HepG2 (cell line): Measurements from ENCODE around the gene GDF7. TPM values are rescaled to one million over a fixed set of nuclear protein-coding genes. Genes with fewer than 3 reads are reported as not detected.

ENCODE experiments used
- ATAC-seq: fragments of 200-7000 bp; cut with Tn5 transposase; 3 replicates; pipeline ENCODE4 v1.9.1; 2020; ENCODE audit warnings: mild to moderate bottlenecking, moderate library complexity
- BruUV-seq: library from RNA; stranded (reverse); fragments of 400-500 nt; replicated peaks from 2 replicates; lab custom pipeline; 2021; lab: Mats Ljungman, UMichigan
- CTCF ChIA-PET: fragments of 300-600 bp; formaldehyde crosslinking; extraction: SDS; loops from one replicate; lab custom pipeline; 2021; ENCODE audit warnings: low total read pairs, inconsistent platforms, low intra/inter-chr PET ratio; lab: Yijun Ruan, JAX
- POLR2A ChIA-PET: fragments of 350-600 bp; sonication (Branson Sonifier 250); formaldehyde crosslinking; loops from one replicate; lab custom pipeline; 2020; ENCODE audit warnings: antibody characterized with exemption, inconsistent platforms; lab: Yijun Ruan, JAX
- DNase-seq: peaks from one replicate; pipeline ENCODE4 v3.0.0-alpha.2; 2015; ENCODE audit warnings: low spot score
- FAIRE-seq: peaks from 3 replicates; lab custom pipeline; 2011; peaks lifted over from hg19 to GRCh38; lab: Jason Lieb, UNC
- H2AFZ ChIP-seq: one replicate; pipeline ENCODE4 v1.6.1; 2011; ENCODE audit warnings: low read length, inconsistent platforms
- H3K27ac ChIP-seq: fragments of 300-600 bp; 3 replicates; pipeline ENCODE4 v1.8.0; 2011; ENCODE audit warnings: mixed run types, mild to moderate bottlenecking, mixed read lengths, low read length, inconsistent platforms; ENCODE audit not compliant: insufficient read depth; ENCODE audit errors: extremely low read length
- H3K27me3 ChIP-seq, 2 experiments: fragments of 200-600 bp in 1 of 2; 2 replicates in 1 of 2; 3 replicates in 1 of 2; pipeline versions ENCODE4 v1.6.0 to v1.8.0; 2011; ENCODE audit warnings: low read length in 2 of 2, mild to moderate bottlenecking in 2 of 2, moderate library complexity in 2 of 2, inconsistent platforms in 1 of 2; ENCODE audit not compliant: insufficient read depth in 2 of 2, control insufficient read depth in 1 of 2
- H3K36me3 ChIP-seq, 2 experiments: fragments of 200-600 bp in 1 of 2; replicated peaks in 1 of 2; 2 replicates in 1 of 2; 3 replicates in 1 of 2; pipeline versions ENCODE4 v1.5.1 to v1.8.0; 2011; ENCODE audit warnings: low read length in 2 of 2, inconsistent platforms in 1 of 2; ENCODE audit not compliant: insufficient read depth in 2 of 2, control insufficient read depth in 1 of 2
- H3K4me1 ChIP-seq: 2 replicates; pipeline ENCODE4 v1.5.1; 2012; ENCODE audit warnings: low read length, inconsistent platforms; ENCODE audit not compliant: insufficient read depth
- H3K4me2 ChIP-seq: 2 replicates; pipeline ENCODE4 v1.6.0; 2011; ENCODE audit warnings: low read depth, low read length, inconsistent platforms
- H3K4me3 ChIP-seq, 3 experiments: fragments of 200-600 bp in 1 of 3; sonication (generic), shearing (Covaris generic) in 1 of 3; replicated peaks in 1 of 3; 2 replicates each; pipeline ENCODE4 v1.5.1; 2011 to 2016; ENCODE audit warnings: low read length in 3 of 3, inconsistent platforms in 2 of 3, low read depth in 2 of 3, mild to moderate bottlenecking in 2 of 3, control low read depth in 1 of 3, mixed read lengths in 1 of 3; ENCODE audit not compliant: insufficient read depth in 1 of 3
- H3K79me2 ChIP-seq: one replicate; pipeline ENCODE4 v1.6.1; 2011; ENCODE audit warnings: low read length, inconsistent platforms; ENCODE audit not compliant: insufficient read depth
- H3K9ac ChIP-seq: 2 replicates; pipeline ENCODE4 v1.6.0; 2011; ENCODE audit warnings: mild to moderate bottlenecking, low read depth, low read length, inconsistent platforms; ENCODE audit not compliant: insufficient read depth
- H3K9me3 ChIP-seq: 2 replicates; pipeline ENCODE4 v1.5.1; 2012; ENCODE audit warnings: mild to moderate bottlenecking, low read length
- H4K20me1 ChIP-seq: 2 replicates; pipeline ENCODE4 v1.6.0; 2011; ENCODE audit warnings: inconsistent platforms, mild to moderate bottlenecking, low read length, moderate library complexity; ENCODE audit not compliant: insufficient read depth
- HOXD1 ChIP-seq: sonication (generic); formaldehyde crosslinking; IDR thresholded peaks from 2 replicates; pipeline ENCODE4 v1.5.0; 2020; ENCODE audit warnings: missing genetic modification reagents
- NONO ChIP-seq, 2 experiments: fragments of 450-650 bp in 1 of 2; sonication (generic) in 1 of 2; formaldehyde crosslinking in 1 of 2; IDR thresholded peaks in 1 of 2; conservative IDR thresholded peaks in 1 of 2; 2 replicates each; pipeline versions ENCODE4 v1.6.1 to v1.8.0; 2017 to 2022; ENCODE audit warnings: mild to moderate bottlenecking in 1 of 2, missing genetic modification reagents in 1 of 2, moderate library complexity in 1 of 2
- POLR2G ChIP-seq: fragments of 200-400 bp; formaldehyde crosslinking; IDR thresholded peaks from 2 replicates; pipeline ENCODE4 v1.6.1; 2018; ENCODE audit warnings: mild to moderate bottlenecking, low read depth, low read length, moderate library complexity
- REXO4 ChIP-seq: sonication (generic); formaldehyde crosslinking; IDR thresholded peaks from 2 replicates; pipeline ENCODE4 v1.8.0; 2022; ENCODE audit warnings: missing genetic modification reagents, mild to moderate bottlenecking, borderline replicate concordance
- SMAD1 ChIP-seq: sonication (generic); formaldehyde crosslinking; IDR thresholded peaks from 2 replicates; pipeline ENCODE4 v1.4.0; 2020; ENCODE audit warnings: missing genetic modification reagents, low read depth, mild to moderate bottlenecking, borderline replicate concordance
- SMARCE1 ChIP-seq: fragments of 450-650 bp; IDR thresholded peaks from 2 replicates; pipeline ENCODE4 v1.6.1; 2017; ENCODE audit warnings: borderline replicate concordance
- ZC3H13 ChIP-seq: sonication (generic); formaldehyde crosslinking; IDR thresholded peaks from 2 replicates; pipeline ENCODE4 v1.8.1; 2023; ENCODE audit warnings: mild to moderate bottlenecking, missing genetic modification reagents, moderate library complexity
- ZNF263 ChIP-seq: sonication (generic); formaldehyde crosslinking; IDR thresholded peaks from 2 replicates; pipeline ENCODE4 v1.4.0; 2020; ENCODE audit warnings: missing genetic modification reagents
- ZNF343 ChIP-seq: sonication (generic); formaldehyde crosslinking; IDR thresholded peaks from 2 replicates; pipeline ENCODE4 v1.4.0; 2020; ENCODE audit warnings: mild to moderate bottlenecking, missing genetic modification reagents
- ZNF468 ChIP-seq: sonication (generic); formaldehyde crosslinking; IDR thresholded peaks from 2 replicates; pipeline ENCODE4 v1.8.0; 2022; ENCODE audit warnings: mild to moderate bottlenecking, moderate library complexity, missing genetic modification reagents
- ZNF546 ChIP-seq: sonication (generic); formaldehyde crosslinking; conservative IDR thresholded peaks from 2 replicates; pipeline ENCODE4 v1.8.1; 2023; ENCODE audit warnings: mild to moderate bottlenecking, missing genetic modification reagents
- ZNF563 ChIP-seq: sonication (generic); formaldehyde crosslinking; IDR thresholded peaks from 2 replicates; pipeline ENCODE4 v1.8.0; 2022; ENCODE audit warnings: mild to moderate bottlenecking, moderate library complexity, missing genetic modification reagents
- ZNF749 ChIP-seq: sonication (generic); formaldehyde crosslinking; IDR thresholded peaks from 2 replicates; pipeline ENCODE4 v1.8.0; 2022; ENCODE audit warnings: mild to moderate bottlenecking, missing genetic modification reagents, moderate library complexity, borderline replicate concordance
- WGBS: methylation state at CpG from one replicate; pipeline ENCODE4 v1.1.6; 2017; ENCODE audit warnings: low lambda C conversion rate; 5-methylcytosine and 5-hydroxymethylcytosine counted together
- in situ Hi-C: cut with HindIII; loops from 2 replicates; pipeline ENCODE4 v1.10.0; 2017; ENCODE audit warnings: low pct_unique_long_range_greater_than_20kb; ENCODE audit not compliant: extremely low pct_ligation_motif_present
- intact Hi-C: fragments of 100-400 bp; cut with micrococcal nuclease; formaldehyde crosslinking; loops from one replicate; pipeline ENCODE4 v1.10.0; 2022; ENCODE audit not compliant: unreplicated experiment
- polyA plus RNA-seq, 8 experiments: library from polyadenylated mRNA; depleted of rRNA in 3 of 8; stranded (reverse) in 7 of 8; unstranded in 1 of 8; fragments of >200 nt; fragmentation: Illumina TruSeq in 4 of 8; extraction: Trizol in 4 of 8; gene quantifications; 2 replicates each; pipeline versions ENCODE4 v1.2.1 to v1.2.3, GENCODE V29; 2011 to 2016; ENCODE audit warnings: low read depth in 4 of 8, missing spikeins in 1 of 8, mixed read lengths in 1 of 8; ENCODE audit not compliant: insufficient read depth in 1 of 8
- total RNA-seq, 5 experiments: library from RNA; depleted of rRNA; stranded (reverse); fragments of >200 nt; fragmentation: Illumina TruSeq; extraction: Trizol; gene quantifications; 2 replicates each; pipeline ENCODE4 v1.2.3, GENCODE V29; 2016; ENCODE audit warnings: low read depth in 1 of 5
- TF ChIP-seq, protein P1 (sequence below): sonication (generic); formaldehyde crosslinking; IDR thresholded peaks from 2 replicates; pipeline ENCODE4 v1.4.0; 2020; ENCODE audit warnings: missing genetic modification reagents

Gene GDF7
- total and polyA plus RNA-seq, 2 of the 13 experiments (the other 11 are each of a cell fraction or from before 2014, with no cell fraction given), result 1.6 to 15.0 TPM

DNA sequence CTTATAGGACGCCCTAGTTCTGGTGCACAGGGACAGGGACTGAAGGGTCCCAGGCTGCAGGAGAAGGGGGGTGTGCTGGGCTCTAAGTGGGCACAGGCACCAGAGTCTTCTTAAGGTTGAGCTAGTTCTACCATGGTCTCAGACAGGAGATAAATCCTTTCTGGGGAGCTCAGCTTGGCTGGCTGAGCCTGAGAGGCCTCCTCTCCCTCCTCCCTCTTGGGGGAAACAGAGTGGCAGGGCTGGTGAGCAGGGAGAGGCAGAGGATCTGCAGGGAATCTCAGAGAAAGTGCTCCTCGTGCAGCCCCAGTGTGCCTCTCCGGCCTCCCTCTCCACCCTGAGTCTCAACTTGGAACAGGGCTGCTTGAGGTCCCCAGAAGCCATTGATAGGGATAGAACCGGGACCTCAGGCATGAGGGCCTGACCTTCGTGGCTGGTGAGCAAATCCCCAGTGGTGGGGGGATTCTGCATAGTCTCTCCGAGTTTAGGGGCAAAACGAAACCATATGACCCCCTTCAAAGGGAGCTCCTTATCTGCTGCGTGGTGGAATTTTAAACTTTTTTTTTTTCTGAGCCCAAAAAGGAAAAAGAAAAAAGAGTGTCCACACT, 2.0 kb downstream of the GDF7 start:
- Histone ChIP-seq H3K27me3 (peaks cover 14 to 19% of the 10 kb centered on the region in 2 experiments; a peak in 4 of 5 replicates), H3K79me2 (peaks cover 17% of the 10 kb centered on the region), H3K4me2 (peak overlapping the region; percentile 95), H3K27ac (no peak overlapping the region), H3K36me3 (peaks cover 0 to 7% of the 10 kb centered on the region in 2 experiments; a peak in 2 of 5 replicates), H3K4me1 (peaks cover 41% of the 10 kb centered on the region), H4K20me1 (no peaks in the 10 kb centered on the region), H3K9ac (peak overlapping the region; percentile 80; the same call in 1 of the 2 replicates), H2AFZ (no peak overlapping the region), H3K9me3 (no peaks in the 10 kb centered on the region), H3K4me3 (no peak overlapping the region; a peak in 1 of 6 replicates)
- CTCF ChIA-PET, result no interaction called here
- no peak for ATAC-seq
- POLR2A ChIA-PET, result interaction anchor here (4.2 kb wide), 1 partner anchor 19 kb away, joined by 44 read pairs; the partner anchor contains the start of gene HS1BP3
- TF ChIP-seq ZNF263 (CRISPR knock-in tag), result peak; percentile 84
- no peak for TF ChIP-seq NONO (IDR thresholded peaks at IDR 0.05)
- TF ChIP-seq NONO (CRISPR knock-in tag; conservative IDR thresholded peaks at IDR 0.05), result no peak
- FAIRE-seq, result no peak
- intact Hi-C loops, result loop anchor here (10.0 kb wide), 1 partner anchor 646 kb away; no protein-coding TSS in a partner anchor
- 94% methylated on average over 6 of the region's 8 CpGs for WGBS
- no peak for DNase-seq
- in situ Hi-C loops, result loop anchor here (10.0 to 25.0 kb wide), 2 partner anchors 293 to 496 kb away; no protein-coding TSS in a partner anchor
- BruUV-seq, result no TSS peak

DNA sequence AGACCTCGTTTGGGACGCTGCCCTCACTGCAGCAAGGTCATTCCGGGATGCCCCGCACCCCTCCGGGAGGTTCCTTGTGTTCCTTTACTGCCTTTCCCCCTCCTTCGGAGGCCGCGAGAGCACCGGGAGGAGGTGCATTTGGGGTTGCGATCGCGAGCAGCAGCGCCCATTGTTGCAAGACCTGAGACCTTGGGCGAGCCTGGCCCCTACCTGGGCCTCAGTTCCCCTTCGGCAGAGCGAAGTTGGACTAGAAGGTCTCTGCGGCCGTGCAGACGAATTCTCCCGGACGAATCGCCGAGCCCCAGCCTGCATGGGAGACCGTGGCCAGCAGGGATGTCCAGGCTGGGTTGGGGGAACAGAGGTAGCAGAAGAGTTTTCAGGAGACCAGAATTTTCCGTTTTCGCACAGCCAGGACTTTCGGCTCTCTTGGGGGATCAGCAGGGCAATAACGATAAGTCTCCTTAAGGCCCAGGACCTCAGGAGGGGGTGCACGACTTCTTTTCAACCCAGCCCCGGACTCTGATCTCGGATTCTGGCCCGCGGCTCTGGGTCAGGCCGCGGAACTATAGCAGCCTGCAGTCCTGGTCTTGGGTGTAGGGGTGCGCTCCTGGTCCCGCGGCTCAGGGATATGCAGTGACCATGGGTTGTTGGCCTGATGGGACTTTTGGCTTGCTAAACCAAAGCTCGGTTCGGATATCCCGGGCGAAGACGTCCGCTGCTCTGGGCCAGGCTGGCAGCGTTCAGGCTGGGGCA, 2.8 kb downstream of the GDF7 start:
- CTCF ChIA-PET, result no interaction called here
- 96% methylated on average over 40 of the region's 45 CpGs for WGBS
- Histone ChIP-seq H3K27me3 (peaks cover 11 to 12% of the 10 kb centered on the region in 2 experiments; a peak in 4 of 5 replicates), H3K27ac (no peak overlapping the region), H3K9ac (no peak overlapping the region), H4K20me1 (no peaks in the 10 kb centered on the region), H2AFZ (no peak overlapping the region), H3K79me2 (peaks cover 17% of the 10 kb centered on the region), H3K9me3 (no peaks in the 10 kb centered on the region), H3K36me3 (peaks cover 0 to 7% of the 10 kb centered on the region in 2 experiments; a peak in 2 of 5 replicates), H3K4me1 (peaks cover 41% of the 10 kb centered on the region), H3K4me3 (no peak overlapping the region), H3K4me2 (no peak overlapping the region)
- POLR2A ChIA-PET, result interaction anchor here (4.2 kb wide), 1 partner anchor 20 kb away, joined by 44 read pairs; the partner anchor contains the start of gene HS1BP3
- DNase-seq, result no peak
- ATAC-seq, result no peak
- BruUV-seq, result no TSS peak
- intact Hi-C loops (loop anchor here (10.0 kb wide), 1 partner anchor 645 kb away; no protein-coding TSS in a partner anchor), in situ Hi-C loops (loop anchor here (10.0 to 25.0 kb wide), 2 partner anchors 293 to 495 kb away; no protein-coding TSS in a partner anchor)
- FAIRE-seq, result no peak
- TF ChIP-seq ZNF546 (CRISPR knock-in tag) (no peak), SMAD1 (CRISPR knock-in tag) (no peak), ZC3H13 (no peak), POLR2G (no peak), ZNF343 (CRISPR knock-in tag) (no peak), ZNF563 (CRISPR knock-in tag) (no peak), SMARCE1 (no peak), HOXD1 (CRISPR knock-in tag) (no peak), ZNF749 (CRISPR knock-in tag) (no peak), ZNF468 (CRISPR knock-in tag) (no peak), REXO4 (CRISPR knock-in tag) (no peak)
- TF ChIP-seq, protein P1, sequence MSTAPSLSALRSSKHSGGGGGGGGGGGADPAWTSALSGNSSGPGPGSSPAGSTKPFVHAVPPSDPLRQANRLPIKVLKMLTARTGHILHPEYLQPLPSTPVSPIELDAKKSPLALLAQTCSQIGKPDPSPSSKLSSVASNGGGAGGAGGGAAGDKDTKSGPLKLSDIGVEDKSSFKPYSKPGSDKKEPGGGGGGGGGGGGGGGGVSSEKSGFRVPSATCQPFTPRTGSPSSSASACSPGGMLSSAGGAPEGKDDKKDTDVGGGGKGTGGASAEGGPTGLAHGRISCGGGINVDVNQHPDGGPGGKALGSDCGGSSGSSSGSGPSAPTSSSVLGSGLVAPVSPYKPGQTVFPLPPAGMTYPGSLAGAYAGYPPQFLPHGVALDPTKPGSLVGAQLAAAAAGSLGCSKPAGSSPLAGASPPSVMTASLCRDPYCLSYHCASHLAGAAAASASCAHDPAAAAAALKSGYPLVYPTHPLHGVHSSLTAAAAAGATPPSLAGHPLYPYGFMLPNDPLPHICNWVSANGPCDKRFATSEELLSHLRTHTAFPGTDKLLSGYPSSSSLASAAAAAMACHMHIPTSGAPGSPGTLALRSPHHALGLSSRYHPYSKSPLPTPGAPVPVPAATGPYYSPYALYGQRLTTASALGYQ (CRISPR knock-in tag), result no peak
